MM.1S (cell line): ENCODE data around the gene RNF113B.

ENCODE experiments used
- EZH2 ChIP-seq: fragments of 300-600 bp; sonication (generic); optimal IDR thresholded peaks from 2 replicates; pipeline ENCODE3; 2017; ENCODE audit warnings: low read depth, mild to moderate bottlenecking, antibody characterized with exemption, low read length, mixed read lengths
- TF ChIP-seq, protein P1 (sequence below): fragments of 300-600 bp; sonication (generic); IDR thresholded peaks from 2 replicates; pipeline ENCODE4 v1.5.1; 2016; ENCODE audit warnings: antibody characterized with exemption, low read length, mixed read lengths

- TF ChIP-seq, protein P1, sequence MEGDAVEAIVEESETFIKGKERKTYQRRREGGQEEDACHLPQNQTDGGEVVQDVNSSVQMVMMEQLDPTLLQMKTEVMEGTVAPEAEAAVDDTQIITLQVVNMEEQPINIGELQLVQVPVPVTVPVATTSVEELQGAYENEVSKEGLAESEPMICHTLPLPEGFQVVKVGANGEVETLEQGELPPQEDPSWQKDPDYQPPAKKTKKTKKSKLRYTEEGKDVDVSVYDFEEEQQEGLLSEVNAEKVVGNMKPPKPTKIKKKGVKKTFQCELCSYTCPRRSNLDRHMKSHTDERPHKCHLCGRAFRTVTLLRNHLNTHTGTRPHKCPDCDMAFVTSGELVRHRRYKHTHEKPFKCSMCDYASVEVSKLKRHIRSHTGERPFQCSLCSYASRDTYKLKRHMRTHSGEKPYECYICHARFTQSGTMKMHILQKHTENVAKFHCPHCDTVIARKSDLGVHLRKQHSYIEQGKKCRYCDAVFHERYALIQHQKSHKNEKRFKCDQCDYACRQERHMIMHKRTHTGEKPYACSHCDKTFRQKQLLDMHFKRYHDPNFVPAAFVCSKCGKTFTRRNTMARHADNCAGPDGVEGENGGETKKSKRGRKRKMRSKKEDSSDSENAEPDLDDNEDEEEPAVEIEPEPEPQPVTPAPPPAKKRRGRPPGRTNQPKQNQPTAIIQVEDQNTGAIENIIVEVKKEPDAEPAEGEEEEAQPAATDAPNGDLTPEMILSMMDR = no peak
- no peak for TF ChIP-seq EZH2
Measured at GRCh38 chr13:98155475-98156109, 21.5 kb downstream of the RNF113B start.
